Esophagus muscularis mucosa (tissue), 4 donors: ENCODE results near the gene EPHA6.

Experiments
- CTCF ChIP-seq, 3 experiments: fragments of 200-600 bp in 2 of 3; fragments of 450-650 bp in 1 of 3; sonication (generic) in 2 of 3; IDR thresholded peaks; one replicate each; pipeline ENCODE4 v1.5.1; 2017 to 2019; ENCODE audit warnings: antibody characterized with exemption in 3 of 3, mild to moderate bottlenecking in 2 of 3, moderate library complexity in 1 of 3
- EP300 ChIP-seq: sonication (generic); formaldehyde crosslinking; IDR thresholded peaks from one replicate; pipeline ENCODE4 v1.6.1; 2017; ENCODE audit warnings: antibody characterized with exemption
- POLR2A ChIP-seq: fragments of 450-650 bp; IDR thresholded peaks from one replicate; pipeline ENCODE4 v1.6.1; 2017; ENCODE audit warnings: antibody characterized with exemption, moderate library complexity, mild to moderate bottlenecking, low read depth
- POLR2AphosphoS5 ChIP-seq, 2 donors: sonication (generic); formaldehyde crosslinking; IDR thresholded peaks; one replicate each; pipeline ENCODE4 v1.6.1; 2017; ENCODE audit warnings: antibody characterized with exemption in 2 of 2

DNA sequence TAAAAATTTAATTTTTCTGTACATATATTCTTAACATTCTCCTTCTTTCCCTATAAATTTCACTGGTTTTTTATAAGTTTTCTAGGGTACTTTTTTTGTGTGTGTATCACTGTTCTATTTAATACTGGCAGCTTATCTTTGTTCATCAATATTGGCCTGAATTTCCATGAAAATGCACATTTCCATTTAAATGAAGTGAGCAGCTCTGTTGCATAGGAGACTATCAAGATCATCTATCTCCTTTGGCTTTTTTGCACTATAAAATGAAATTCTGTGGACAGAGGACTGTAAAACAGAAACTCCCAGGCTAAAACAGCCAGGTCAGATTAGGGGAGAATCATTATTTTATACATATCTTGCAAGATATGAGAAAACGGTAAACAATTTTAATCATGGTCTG is 673.2 kb downstream of the EPHA6 start:
- TF ChIP-seq POLR2AphosphoS5 (IDR thresholded peaks at IDR 0.05) (no peak), CTCF (IDR thresholded peaks at IDR 0.05) (no peak), POLR2A (no peak), EP300 (no peak)
